ENCODE data around the gene DCDC2B.
A peak's percentile ranks its signal among the peaks of the same experiment; 100 is the strongest.

Gene DCDC2B

DNA sequence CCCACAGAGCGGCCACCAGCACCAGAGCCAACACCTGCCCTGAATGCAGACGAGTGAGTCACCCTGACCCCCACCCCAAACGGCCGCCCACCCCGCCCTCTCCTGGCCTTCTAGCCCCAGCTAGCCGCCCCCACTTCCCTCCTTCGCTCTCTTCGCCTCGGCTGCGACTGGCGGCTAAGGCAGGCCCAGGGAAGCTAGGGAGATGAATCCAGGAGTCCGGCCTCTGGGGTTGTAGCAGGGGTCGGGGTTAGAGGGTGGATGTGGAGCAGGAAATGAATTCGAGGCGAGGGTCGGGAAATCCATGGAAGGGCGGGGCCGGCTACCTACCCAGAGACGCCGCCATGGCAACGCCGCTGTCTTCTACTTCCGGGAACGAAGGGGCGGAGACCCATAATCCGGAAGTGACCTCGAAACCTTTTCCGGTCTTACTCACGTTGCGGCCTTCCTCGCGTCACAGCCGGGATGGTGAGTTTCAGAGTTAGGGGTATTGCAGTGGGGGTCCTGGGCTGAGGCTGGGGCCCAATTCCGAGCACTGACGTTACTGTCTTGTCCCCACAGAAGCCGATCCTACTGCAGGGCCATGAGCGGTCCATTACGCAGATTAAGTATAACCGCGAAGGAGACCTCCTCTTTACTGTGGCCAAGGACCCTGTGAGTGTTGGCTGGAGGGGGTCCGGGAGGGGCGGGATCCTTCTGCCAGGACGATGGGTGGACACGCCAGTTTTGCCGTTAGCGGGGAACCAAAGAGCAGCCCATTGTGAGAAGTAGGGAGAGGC, 13.3 kb downstream of the DCDC2B start, which contains the start of the genes EIF3I and TMEM234:
Gene EIF3I (plus strand): TSS at position 428 of the 776 bp plus-strand sequence. CDS start 35 bp downstream, at position 463.
Gene TMEM234 (minus strand): TSS at position 374 of the 776 bp plus-strand sequence. CDS start 31 bp downstream, at position 343.
- peak; percentile 86 for DNase-seq (ENCODE audit: low spot score)
- FAIRE-seq: peak; percentile 18

DNA sequence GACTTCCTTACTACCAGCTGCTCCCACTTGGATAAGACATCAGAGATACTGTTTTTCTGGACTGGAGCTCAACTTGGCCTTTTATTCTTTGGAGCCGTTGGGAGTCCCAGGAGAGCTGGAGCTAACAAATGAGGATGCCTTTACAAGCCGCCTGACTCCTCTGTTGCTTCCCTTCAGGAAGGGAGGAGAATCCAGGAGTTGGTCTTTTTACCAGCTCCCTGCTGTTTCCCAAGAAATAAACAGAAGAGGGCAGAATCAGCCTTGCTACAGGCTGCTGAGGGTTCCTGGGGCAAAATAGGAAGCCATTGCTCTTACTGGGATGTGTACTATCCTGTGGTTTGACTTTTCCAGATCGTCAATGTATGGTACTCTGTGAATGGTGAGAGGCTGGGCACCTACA, 14.8 kb downstream of the DCDC2B start:
- DNase-seq (ENCODE audit: low spot score) (no peak), FAIRE-seq (no peak)

DNA sequence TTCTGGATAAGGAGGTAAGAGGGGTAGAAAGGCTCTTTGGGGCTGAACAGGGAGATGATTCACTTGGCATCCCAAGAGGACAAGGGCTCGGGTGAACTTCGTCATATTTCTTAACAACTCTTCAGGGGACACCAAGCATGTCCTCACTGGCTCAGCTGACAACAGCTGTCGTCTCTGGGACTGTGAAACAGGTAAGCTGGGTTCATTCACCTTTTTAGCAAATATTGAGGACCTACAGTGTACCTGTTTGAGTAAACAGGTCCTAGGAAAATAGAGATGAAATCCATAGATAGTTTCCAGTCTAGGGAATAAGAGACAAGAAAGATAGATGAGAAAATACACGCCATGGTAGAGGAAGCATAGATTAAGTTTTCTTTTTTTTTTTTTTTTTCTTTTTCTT, 15.4 kb downstream of the DCDC2B start:
- DNase-seq (ENCODE audit: low spot score): no peak
- no peak for FAIRE-seq

DNA sequence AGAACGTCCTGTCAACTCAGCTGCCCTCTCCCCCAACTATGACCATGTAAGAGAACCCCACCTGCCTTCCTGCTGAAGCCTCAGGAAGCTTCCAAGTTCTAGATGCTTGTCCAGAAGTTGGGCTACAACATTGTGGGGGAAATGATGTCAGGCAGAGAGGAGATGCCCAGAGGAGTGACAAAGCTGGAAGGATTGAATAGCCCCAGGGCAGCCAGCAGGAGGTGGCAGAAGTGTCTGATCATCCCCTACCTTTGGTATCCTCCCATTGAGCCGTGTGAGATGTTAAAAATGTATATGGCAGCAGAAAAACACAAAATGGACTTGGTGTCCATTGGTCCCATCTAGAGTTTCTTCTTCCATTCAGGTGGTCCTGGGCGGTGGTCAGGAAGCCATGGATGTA, 19.9 kb downstream of the DCDC2B start:
- DNase-seq (ENCODE audit: low spot score) (no peak), FAIRE-seq (no peak)

DNA sequence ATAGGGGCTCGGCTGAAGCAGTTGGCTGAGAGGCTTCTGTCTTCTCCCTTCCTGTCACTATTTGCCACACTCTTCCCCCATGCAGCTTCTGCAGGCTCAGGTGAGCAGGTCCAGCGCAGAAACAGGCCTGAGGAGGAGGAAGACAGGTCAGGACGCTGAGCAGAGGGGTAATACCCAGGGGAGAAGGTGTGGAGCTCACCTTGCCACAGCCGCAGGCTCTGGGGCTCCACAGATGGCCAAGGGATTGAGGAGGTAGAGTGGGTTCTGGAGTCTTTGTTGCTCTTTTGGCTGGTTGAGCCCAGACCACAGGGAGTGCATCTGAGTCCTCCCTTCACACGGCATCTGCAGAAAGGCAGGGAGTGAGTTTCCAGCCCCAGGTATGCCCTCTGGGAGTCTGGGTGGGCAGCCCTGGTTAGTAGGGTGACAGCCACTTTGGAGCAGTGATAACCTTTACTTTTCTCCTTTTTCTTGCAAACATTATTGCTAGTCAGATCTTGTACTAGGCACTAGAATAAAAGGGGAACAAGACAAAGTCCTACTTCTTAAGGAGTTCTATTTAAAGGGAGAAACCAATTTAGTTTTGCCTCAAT, 23.0 kb downstream of the DCDC2B start:
- no peak for DNase-seq (ENCODE audit: low spot score)
- FAIRE-seq: no peak

DNA sequence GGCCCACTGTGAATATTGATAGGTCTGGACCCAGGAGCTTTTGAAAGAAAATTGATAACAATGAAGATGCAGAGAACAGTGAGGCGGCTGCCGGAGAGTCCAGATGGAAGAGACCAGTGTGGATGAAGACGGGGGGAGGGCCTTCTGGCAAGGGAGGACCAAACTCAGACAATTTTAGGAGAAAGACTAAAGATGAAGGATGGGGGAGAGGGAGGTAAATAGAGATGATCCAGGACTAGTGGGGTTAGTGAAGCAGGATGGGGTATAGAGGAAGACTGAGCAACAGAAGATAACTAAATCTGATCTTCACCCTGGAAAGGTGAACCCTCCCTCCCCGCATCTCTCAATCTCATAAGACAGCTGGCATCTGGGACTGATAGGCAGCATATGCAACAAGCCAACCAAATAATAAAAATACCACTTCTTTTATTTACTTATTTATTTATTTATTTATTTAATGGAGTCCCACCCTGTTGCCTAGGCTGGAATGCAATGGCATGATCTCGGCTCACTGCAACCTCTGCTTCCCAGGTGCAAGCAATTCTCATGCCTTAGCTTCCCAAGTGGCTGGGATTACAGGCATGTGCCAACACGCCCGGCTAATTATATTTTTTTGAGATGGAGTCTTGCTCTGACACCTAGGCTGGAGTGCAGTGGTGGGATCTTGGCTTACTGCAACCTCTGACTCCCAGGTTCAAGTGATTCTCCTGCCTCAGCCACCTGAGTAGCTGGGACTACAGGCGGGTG, 23.8 kb downstream of the DCDC2B start:
- no peak for DNase-seq (ENCODE audit: low spot score)
- no peak for FAIRE-seq

DNA sequence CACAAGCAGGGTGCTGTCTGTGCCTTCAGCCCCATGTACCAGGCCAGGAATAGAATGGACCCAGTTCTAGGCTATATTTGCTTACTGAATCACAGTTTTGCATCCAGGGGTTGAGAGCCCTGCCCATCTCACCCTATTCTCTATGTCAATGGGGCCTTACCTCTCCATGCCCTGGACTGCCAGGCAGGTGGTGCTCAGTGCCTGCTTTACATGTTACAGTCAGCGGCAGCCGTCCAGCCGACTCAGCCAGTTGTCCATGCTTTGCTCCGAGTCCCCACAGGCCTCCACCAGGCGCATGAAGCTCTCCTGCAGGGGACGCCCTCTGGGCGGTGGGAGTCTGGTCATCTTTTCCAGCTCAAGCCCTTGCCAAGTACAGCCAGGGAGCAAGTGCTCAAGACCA, 25.9 kb downstream of the DCDC2B start:
- DNase-seq (ENCODE audit: low spot score) (no peak), FAIRE-seq (no peak)

DNA sequence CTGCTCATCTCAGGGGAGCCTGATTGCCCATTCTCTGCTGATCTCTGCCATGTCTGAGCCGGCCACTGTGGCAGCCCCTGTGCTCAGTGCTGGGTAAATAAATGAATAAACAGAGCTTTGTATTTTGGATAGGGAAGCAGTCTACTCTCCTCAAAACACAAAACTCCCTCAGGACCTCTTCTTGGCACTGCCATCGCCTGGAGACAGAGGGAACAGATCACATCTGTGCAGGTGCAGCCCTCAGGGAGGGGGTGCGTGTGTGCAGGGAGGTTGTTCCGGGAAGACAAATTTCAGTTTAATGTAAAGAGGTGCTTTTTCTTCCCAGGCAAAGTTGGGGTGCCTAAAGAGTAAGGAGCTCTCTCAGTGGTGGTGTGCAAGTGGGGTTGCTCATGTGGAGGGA, 30.4 kb downstream of the DCDC2B start:
- no peak for FAIRE-seq
- no peak for DNase-seq (ENCODE audit: low spot score)

DNA sequence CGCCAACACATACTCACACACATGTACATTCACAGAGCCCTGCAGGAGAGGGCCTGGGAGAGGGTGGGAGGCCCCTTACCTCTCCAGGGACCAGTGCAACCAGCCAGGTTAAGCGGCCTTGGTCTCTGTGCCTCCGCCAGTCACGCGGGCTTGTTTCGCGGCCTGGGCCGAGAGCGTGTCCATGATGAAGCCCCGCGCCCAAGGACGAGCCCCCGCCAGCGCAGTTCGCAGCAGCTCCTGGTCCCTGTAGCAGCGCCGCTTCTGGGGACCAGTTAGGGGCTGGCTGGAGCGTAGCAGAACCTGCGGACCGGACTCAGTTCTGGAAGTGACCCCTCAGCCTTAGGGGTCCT, 30.9 kb downstream of the DCDC2B start:
- FAIRE-seq: no peak
- DNase-seq (ENCODE audit: low spot score): no peak

DNA sequence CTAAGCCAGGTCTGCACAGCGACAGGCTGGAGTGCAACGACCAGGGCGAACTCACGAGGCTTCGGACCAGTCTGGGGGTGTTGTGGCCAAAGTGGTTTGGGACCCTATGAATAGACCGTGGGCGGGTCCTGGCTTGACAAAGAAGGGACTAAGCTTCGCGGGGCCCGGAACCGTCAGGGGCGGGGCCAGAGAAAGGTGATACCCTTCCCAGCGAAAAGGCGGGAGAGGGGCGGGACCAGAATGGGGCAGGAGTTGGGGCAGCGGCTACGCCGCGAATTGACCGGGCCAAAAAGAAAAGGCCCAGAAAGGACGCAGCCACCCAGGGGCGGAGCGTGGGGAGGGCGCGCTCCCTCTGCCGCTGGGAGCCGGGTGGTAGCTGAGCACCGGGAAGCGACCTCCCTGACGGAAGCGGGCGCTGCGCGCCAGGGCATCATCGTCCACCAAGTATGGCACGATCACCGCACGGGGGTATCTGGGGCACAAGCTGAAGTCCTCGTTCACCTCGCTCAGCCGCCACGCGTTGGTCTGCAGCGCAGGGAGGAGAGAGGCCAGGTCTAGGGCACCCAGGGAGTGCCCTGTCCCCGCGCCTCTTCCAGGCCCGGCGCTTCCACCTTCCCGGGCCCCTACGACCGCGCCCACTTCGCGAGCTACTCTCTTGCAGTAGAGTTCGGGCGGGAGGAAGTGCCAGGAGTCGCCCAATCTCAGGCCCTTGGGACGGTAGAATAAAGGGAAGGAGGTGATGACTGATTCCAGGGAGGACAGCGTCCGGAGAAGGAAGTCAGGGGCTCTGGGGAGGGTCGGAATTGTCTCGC, 31.5 kb downstream of the DCDC2B start:
- DNase-seq (ENCODE audit: low spot score) (no peak), FAIRE-seq (no peak)

DNA sequence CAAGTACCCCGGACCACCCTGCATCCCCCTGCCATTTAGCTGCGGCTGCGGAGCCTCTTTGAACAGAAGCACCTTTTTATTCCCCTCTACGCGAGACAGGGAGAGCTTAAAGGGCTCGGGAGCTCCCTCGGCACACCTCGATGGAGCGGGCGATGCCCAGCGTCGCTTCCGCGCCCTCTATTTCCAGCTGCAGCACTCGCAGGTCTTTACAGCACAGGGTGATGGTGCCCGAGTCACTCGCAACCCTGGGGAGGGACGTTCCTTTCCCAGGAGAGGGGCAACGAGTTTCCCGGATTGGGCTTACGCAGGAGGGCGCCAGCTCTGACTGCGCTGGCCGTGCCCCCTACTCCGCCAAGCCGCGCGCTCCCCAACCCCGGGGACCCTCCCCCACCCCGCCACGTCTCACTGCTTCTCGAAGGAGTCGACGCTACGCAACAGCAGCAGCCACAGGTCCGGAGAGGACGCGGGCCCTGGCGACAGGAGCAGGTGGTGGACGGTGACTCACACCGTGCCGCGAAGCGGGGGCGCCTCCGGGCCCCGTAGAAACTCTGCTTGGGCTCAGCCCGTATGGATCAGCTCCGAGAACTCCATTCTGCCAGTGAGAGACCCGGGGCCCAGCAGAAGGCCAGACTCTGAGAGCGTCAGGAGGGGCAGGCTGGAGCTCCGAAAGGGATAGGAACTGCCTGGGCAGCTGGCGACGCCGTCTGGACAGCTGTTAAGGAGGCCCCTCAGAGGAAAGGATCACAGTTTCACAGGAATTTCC, 32.3 kb downstream of the DCDC2B start:
- peak; percentile 33 for DNase-seq (ENCODE audit: low spot score)
- no peak for FAIRE-seq

DNA sequence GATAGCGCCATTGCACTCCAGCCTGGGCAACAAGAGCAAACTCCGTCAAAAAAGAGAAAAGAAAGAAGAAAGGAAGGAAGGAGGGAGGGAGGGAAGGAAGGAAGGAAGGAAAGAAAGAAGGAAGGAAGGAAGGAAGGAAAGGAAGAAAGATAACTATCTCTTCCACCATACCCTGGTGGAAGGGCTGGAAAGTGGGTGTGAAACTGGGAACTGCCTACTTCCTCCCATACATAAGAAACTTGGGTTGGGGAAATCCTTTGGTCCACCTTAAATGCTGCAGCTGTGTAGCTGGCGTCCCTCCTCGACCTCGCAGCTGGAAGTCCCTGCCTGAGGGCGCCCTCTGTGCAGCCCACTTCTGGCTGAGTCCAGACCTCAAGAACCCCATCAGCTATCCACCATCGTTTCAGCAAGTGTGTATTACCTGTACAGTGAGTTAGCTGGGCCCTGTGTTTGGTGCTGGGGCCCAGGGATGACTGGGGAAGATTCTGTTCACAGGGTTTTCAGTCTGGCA, 33.5 kb downstream of the DCDC2B start:
- no peak for DNase-seq (ENCODE audit: low spot score)

DNA sequence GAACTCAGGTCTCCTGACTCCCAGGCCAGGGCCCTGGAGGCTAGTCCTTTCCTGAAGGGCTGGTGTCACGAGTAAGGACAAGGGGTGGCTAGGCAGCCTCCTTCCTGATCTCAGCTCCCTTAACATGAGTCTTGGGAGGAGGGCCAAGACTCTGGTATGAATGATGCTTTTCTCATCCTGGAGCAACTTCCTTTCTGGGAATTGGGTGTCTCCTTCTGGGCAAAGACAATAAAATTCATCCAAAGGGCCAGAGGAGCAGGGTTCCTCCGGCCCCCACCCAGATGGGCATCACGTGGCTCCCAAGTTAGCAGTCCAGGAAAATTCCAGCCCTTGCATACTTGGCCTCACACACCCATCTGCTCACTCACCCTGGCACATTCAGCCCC, 38.0 kb downstream of the DCDC2B start, which contains the start of gene FAM167B:
Gene FAM167B (plus strand): TSS at position 335 of the 386 bp plus-strand sequence. CDS start 200 bp downstream, outside the sequence.
- FAIRE-seq (no peak), DNase-seq (ENCODE audit: low spot score) (no peak)

More for the DNA sequence above, 33.5 kb downstream of the DCDC2B start:
- no peak for FAIRE-seq

DNA sequence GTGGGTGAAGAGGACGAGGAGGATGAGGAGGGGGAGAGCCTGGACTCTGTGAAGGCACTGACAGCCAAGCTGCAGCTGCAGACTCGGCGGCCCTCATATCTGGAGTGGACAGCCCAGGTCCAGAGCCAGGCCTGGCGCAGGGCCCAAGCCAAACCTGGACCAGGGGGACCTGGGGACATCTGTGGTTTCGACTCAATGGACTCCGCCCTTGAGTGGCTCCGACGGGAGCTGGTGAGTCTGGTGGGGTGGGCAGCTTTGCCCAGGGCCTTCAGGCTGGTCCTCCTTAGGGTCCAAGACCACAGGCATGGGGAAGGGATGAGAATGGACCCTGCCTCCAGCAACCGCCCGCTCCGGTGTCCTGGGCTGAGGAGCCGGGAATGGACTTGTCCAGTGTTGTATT, 38.6 kb downstream of the DCDC2B start:
- DNase-seq (ENCODE audit: low spot score) (no peak), FAIRE-seq (no peak)

DNA sequence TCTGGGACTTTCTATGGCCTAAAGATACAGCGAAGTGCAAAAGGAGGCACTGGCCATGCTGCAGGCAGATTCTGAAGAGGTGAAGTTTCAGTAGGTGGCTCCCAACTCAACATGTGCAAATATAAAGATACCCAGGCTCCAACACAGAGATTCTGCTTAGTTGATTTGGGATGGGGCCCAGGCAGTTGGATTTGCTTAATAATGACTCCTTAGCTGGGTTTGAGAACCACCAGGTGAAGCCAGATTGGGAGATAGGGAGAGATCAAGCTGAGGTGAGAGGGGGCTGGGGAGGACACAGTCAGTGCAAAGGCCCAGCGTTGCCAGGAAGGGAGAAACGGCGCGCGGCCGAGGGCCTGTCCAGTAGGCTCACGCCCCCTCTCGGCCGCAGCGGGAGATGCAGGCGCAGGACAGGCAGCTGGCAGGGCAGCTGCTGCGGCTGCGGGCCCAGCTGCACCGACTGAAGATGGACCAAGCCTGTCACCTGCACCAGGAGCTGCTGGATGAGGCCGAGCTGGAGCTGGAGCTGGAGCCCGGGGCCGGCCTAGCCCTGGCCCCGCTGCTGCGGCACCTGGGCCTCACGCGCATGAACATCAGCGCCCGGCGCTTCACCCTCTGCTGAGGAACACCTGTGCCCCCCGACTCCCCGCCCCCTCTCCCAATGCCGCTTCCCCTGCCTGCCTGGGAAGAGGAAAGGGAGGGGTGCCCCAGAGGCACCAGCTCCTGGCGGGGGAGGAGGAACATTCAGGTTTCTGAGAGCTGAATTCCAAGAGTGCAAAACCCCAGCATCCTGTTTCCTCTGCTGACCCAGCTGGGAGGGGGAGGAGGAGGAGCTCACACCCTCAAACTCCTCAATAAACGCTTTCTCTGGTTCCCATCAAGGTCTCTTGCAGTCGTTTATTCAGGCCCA, 39.3 kb downstream of the DCDC2B start:
- no peak for FAIRE-seq

DNA sequence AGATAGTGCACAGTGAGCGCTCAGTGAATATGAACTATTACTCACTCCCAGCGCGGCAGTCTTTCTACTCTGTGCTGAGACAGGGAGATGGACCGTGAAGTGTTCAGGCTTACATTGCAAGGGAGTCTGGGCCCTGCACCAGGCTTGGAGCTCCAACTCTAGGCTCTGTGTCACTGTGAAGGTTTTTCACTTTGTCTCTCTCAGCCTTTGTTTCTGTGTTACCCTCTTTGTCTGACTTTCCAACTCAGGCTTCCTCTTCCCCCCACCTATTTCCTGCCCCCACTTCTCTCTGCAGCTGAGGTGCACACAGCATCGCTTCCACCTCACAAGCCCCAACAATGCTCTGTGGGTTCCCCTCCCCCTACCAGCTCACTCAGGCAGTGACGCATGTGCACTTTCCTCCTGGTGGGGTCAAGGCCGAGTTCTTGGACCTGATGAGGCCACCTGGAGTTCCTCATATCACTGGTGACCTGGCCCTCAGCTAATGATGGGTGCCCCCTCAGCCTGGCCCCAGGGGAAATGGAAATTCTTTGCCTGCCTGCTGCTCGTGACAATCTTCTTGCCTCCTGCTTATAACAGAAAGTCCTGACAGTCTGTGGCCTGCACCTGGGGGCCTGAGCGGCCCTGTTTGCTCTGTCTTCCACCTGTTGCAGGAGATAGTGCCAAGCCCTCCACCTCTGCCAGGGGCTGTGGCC, 41.1 kb downstream of the DCDC2B start:
- DNase-seq (ENCODE audit: low spot score) (peak; percentile 73), FAIRE-seq (peak; percentile 37)

More for the DNA sequence above, 39.3 kb downstream of the DCDC2B start:
- DNase-seq (ENCODE audit: low spot score): no peak

DNA sequence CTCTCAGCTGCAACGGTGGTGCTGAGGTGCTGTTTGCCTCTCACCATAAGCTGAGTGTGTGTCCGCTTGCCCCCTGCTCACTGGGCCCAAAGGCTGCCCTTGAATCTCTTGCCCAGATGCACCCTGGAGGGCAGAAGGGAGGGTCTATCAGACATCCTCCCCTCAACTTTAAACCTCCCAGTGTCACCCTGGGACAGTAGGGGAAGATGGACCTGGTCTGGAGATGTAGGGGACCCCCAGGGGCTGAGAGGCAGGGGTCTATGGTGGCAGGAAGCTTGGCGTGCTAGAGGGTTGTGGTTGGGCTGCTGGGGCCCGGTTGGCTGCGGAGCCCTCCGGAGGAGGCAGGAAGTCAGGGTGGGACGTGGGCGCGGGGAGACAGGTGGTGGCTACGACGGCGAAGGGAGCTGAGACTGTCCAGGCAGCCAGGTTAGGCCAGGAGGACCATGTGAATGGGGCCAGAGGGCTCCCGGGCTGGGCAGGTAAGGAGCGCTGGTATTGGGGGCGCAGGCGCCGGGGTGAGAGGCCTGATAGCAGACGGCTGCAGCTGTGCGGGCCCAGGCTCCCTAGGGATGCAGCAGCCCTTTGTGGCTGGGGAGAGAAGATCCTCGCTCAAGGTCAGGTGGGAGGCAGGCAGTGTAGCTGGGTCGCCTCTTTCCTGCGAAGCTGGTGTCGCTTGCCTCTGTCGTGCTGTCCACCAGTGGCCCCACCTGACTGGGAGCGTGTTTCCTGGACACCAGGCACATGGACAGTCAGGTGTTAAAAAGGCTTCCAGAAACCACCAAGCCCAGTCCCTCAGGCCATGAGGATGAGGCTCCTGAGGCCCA, 42.2 kb downstream of the DCDC2B start, which contains the start of gene LCK:
Gene LCK (plus strand): TSS at position 373 of the 824 bp plus-strand sequence. CDS start 23,065 bp downstream, outside the sequence.
- FAIRE-seq (no peak), DNase-seq (ENCODE audit: low spot score) (no peak)
